SH-SY5Y (cell line): ENCODE results near the gene PTPMT1.

ENCODE experiments used
- GATA2 ChIP-seq: IDR thresholded peaks from 2 replicates; pipeline ENCODE4 v1.6.1; 2011; ENCODE audit warnings: mild to moderate bottlenecking, low read depth, low read length
- GATA3 ChIP-seq: IDR thresholded peaks from 2 replicates; pipeline ENCODE4 v1.6.1; 2011; ENCODE audit warnings: low read depth, mild to moderate bottlenecking, low read length, moderate library complexity

The PTPMT1 gene

DNA sequence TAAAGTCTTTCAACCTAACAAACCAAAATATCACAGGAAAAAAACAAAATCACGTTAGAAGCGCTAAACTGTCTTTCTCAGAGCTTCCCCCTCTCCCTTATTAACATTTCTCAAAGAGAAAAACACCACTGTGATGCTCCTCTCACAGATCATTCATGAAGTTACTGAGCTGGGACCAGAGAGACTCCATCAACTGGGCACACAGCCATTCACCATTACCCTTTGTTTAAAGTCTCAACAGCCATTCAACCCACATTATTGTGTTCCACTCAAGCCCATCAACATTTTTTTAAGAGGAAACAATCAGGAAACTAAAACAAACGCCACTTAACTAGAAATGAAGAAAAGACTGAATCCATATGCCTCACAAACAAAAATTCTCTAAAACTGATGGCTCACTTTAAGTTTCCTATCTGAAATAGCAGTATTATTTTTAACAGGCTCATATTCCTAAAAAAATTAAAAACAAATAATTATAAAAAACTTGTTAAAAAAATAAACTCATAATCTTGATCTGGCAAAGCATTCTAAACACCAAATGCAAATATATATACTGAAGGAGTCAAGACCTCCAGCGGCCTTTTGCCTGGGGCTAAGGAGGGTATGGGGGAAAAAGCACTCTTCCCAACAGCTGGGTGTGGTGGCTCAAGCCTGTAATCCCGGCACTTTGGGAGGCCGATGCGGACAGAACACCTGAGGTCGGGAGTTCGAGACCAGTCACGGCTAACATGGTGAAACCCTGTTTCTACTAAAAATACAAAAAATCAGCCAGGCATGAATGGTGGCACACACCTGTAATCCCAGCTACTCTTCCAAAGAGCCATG lies 26.4 kb upstream of the PTPMT1 start:
- no peak for TF ChIP-seq GATA3

DNA sequence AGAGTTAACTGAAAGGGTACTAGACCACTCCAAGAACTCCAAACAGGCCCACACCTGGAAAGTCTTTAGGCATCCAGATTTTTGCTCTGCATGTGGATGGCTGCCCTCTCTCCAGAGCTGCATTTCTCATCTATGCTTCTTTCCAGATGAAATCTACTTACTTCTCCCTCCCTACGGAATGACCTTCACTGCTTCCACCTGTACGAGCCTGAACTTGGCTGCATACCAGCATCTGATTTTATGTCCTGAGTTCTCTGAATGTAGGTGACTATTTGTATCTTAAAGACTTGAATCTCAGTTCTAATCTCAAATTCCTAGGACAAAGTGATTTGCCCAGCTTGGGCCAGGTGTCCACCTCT lies 25.7 kb upstream of the PTPMT1 start:
- no peak for TF ChIP-seq GATA2
- TF ChIP-seq GATA3: no peak

DNA sequence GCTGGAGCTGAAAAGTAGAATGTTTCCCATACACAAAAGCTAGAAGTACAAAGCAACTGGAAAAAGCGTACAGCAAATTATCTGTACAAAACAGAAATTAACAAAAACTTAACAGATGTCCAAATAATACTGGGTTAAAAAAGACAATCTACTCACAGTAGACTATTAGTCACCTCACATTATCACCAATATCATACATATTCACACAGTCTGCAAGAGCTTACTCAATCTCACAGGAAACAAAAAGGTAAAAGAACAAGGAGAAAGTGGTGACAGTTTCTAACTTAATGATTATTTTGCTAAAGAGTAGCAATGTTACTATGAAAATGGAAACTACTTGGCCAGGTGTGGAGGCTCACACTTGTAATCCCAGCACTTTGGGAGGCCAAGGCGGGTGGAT lies 24.3 kb upstream of the PTPMT1 start:
- no peak for TF ChIP-seq GATA2
- no peak for TF ChIP-seq GATA3

DNA sequence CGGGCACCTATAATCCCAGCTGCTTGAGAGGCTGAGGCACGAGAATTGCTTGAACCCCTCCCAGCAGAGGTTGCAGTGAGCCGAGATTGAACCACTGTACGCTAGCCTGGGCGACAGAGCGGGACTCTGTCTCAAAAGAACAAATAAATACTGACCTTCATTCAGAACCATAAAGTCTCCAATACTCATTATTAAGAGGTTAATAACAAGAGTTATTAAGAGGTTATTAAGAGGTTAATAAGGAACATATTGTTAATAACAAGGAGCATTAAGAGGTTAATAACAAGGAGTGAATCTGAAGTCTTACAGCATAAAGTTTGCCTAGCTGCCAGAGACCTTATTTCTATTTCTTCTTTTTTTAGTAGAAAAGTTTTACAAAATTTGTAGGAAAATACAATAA lies 20.1 kb upstream of the PTPMT1 start:
- TF ChIP-seq GATA3 (no peak), GATA2 (no peak)

DNA sequence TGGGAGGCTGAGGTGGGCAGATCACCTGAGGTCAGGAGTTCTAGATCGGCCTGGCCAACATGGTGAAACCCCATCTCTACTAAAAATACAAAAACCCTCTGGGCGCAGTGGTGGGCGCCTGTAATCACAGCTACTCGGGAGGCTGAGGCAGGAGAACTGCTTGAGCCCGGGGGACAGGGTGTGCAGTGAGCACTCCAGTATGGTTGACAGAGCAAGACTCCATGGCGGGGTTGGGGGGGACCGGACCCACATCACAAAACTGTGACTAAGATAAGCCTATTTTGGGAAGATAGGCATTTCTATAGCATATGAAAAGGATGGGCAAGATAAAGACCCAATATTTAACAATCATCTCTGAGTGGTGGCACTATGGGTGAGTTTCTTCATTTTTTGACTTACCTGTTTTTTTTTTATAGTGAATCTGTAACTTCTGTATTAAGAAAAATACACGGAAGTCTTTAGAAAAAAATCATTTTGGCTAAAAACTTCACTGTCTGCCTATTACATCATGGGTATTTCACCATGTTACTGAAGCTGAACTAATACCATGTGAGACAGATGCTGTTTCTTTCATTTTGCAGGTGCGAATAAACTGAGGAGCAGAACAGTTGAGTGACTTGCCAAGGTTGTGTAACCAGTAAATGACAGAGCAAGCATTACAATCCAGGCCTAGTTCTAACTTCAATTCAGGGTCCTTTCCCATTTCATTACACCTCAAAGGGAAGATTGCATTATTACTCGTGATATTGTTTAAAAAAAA lies 14.9 kb upstream of the PTPMT1 start:
- TF ChIP-seq GATA3: no peak
- no peak for TF ChIP-seq GATA2

DNA sequence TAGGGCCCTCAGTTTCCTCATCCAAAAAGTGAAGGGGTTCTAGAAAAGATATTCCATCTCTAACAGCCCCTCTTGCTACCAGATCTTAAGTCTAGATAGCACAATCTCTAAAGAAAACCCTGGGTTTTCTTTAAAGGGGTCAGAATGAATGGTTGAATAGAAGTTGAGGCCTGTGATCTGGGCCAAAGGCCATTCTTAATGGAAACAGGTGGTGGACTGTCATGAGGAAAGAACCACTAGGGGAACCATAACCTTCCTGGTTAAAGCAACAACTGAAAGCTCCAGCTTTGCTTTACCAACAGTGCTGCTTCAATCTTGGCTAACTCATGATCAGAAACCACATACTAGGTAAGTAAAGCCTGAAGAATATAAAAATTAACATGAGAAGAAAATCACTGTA lies 14.3 kb upstream of the PTPMT1 start:
- TF ChIP-seq GATA2 (no peak), GATA3 (no peak)

DNA sequence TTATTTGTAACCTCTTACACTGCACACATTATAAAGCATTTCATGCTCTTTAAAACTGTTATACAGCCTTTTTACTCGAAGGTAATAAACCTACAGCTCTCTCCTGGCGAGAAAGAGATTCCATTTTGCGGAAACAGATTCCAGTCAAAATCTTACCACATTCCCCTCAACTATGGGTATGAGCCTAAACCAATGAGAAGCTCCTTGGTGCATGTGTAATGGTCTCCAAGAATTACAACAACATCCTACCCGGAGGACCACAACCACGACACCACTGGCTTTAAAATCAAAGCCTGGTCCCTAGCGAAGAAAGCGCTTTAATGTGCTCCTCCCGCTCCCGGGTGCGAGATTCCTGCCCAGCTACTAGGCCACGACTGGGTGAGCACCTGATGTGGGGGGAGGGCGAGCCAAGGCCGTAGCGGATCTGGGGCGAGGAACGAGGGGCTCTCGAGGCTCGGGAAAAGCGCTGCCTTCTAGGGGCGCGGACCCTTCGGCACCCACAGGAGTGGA lies 13.3 kb upstream of the PTPMT1 start:
- no peak for TF ChIP-seq GATA3
- no peak for TF ChIP-seq GATA2

DNA sequence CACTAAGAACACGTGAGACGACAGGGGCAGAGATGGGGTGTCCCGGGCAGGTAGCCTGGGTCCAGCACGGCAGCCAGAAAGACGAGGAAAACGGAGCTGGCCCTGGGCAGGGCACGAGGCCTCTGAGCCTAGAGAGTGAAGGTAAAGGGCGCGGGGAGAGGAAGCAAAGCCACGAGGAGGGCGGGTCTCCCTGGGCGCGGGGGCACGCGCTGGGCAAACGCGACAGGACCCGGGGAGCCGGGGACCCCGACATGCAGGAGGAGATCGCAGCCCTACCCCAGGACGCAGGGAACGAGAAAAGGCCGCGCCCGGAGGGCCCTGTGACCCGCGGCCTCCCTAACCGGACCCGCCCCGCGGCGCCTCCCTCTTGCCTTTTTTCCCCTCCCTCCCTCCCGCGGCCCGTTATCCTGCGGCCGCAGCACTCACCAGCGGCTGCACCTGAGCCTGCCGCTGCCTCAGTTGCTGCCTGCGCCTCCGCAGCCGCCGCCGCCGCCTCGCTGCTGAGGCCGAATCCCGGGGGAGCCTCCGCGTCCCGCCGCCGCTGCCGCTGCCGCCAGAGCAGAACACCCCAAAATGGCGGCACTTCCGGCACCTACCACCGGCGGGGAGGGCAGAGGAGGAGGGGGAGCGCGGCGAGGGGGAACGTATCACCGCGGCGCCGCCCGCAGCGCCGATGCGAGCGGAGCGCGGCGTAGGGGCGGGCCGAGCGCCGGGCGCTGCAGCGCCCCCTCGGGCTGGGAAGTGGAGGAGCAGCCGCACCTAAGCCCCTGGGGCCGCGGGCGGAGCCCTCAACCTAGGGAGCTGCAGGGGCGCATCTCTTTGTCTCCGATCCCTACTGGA lies 12.6 kb upstream of the PTPMT1 start, which contains the start of gene CELF1:
Gene CELF1, minus strand, starts transcription at position 567 of the 840 bp plus-strand sequence. CDS start 53,609 bp downstream, outside the sequence.
- no peak for TF ChIP-seq GATA2
- no peak for TF ChIP-seq GATA3

DNA sequence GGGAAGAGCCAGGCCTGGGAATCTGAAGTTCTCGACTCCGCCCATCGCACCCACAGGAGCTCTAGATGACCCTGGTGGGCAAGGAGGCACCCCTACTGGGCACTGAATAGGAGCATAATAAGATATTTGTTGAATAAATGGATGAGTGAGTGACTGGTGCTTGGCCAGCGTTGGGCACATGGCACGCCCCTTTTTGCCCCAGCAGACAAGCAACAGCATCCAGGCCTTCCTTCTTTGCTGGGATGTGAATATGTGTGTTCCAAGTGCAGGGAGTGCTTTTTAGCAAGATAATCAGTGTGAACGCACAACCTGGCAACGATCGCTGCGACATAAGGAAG lies 12.0 kb upstream of the PTPMT1 start:
- no peak for TF ChIP-seq GATA3
- TF ChIP-seq GATA2: no peak

DNA sequence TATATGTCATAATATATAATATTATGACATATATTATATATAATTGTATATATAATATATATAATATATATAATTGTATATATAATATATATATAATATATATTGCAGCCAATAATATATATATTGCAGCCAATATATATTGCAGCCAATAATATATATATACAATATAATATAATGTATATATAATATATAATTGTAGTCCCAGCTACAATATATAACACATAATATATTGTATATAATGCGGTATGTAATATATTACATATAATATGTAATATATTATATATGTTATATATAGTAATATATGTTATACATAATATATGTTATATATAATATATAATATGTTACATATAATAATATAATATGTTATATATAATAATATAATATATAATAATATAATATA lies 6.7 kb upstream of the PTPMT1 start:
- no peak for TF ChIP-seq GATA3
- TF ChIP-seq GATA2: no peak

DNA sequence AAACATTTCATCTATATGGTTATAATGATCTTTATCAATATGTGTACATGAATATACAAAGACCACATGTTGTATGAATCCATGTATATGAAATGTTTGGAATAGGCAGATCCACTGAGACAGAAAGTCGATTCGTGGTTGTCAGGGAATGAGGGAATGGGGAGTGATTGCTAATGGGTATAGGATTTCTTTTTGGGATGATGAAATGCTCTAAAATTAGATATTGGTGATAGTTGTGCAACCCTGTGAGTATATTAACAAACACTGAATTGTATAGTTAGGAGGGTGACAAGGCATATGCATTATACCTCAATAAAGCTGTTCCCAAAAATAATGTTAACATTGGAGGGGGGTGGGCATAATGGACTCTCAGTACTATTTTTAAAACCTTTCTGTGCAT lies 5.0 kb upstream of the PTPMT1 start:
- TF ChIP-seq GATA3 (no peak), GATA2 (no peak)

DNA sequence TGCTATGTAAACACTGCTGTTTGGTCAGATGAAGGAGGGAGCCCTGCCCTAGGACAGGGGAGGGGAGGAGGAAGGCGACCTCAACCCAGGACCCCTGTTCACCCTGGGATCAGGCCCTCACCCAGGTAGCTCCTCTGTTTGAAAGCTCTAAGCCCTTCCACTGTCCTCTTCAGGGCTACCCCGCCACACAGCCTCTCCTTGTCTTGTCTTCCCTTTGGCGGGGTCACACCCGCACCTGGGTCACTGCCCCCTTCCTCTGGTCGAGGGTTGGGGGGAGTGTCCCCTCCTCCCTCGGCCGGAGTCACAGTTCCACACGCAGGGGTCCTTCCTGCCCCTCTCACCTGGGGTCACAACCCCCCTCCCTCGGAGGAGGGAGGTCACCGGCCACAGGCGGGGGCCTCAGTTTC lies 463 bp upstream of the PTPMT1 start:
- no peak for TF ChIP-seq GATA3
- TF ChIP-seq GATA2: no peak

DNA sequence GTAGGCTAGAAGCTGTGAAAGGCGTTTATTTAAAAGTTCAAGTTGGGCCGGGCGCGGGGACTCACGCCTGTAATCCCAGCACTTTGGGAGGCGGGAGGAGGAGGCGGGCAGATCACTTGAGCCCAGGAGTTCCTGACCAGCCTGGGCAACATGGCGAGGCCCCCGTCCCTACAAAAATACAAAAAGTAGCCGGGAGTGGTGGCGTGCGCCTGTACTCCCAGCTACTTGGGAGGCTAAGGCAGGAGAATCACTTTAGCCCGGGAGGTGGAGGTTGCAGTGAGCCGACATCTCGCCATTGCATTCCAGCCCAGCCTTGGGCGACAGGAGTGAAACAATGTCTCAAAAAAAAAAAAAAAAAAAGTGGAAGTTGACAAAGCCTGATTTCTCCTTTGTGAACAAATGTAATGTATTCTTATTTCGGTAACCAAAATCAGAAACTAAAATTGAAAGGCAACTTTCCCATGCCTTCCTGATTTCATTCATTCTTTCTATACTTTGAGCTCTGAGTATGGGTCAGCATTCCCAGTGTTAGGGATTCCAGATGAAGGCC lies 825 bp downstream of the PTPMT1 start:
- TF ChIP-seq GATA3: no peak
- no peak for TF ChIP-seq GATA2

DNA sequence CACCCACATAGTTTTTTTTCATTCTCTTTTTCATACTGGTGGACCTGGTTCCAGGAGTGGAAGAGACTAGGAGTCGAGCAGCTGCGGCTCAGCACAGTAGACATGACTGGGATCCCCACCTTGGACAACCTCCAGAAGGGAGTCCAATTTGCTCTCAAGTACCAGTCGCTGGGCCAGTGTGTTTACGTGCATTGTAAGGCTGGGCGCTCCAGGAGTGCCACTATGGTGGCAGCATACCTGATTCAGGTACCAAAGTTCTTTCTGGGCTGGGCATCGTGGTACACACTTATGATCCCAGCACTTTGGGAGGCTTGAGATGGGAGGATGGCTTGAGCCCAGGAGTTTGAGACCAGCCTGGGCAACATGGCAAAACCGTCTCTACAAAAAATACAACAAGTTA lies 4.2 kb downstream of the PTPMT1 start:
- TF ChIP-seq GATA3: no peak
- TF ChIP-seq GATA2: no peak
